ENCODE measurements around the gene CEND1.
"Not testable (repeated sequence)": the region's sequence is repeated elsewhere in the genome, so short reads cannot be mapped to it uniquely, and the experiment has no call there.

Gene CEND1

DNA sequence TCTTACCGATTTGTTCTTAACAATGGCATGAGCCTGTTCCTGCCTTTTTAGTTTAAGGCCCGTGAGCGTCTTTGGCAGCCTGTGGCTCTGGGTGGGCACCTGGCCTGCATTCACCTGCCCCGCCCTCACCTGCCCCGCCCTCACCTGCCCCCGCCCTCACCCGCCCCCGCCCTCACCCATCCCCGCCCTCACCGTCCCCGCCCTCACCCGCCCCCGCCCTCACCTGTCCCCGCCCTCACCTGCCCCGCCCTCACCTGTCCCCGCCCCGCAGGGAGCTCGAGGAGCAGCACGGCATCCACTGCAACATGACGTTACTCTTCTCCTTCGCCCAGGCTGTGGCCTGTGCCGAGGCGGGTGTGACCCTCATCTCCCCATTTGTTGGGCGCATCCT lies 26.8 kb downstream of the CEND1 start:
- DNase-seq: no peak

DNA sequence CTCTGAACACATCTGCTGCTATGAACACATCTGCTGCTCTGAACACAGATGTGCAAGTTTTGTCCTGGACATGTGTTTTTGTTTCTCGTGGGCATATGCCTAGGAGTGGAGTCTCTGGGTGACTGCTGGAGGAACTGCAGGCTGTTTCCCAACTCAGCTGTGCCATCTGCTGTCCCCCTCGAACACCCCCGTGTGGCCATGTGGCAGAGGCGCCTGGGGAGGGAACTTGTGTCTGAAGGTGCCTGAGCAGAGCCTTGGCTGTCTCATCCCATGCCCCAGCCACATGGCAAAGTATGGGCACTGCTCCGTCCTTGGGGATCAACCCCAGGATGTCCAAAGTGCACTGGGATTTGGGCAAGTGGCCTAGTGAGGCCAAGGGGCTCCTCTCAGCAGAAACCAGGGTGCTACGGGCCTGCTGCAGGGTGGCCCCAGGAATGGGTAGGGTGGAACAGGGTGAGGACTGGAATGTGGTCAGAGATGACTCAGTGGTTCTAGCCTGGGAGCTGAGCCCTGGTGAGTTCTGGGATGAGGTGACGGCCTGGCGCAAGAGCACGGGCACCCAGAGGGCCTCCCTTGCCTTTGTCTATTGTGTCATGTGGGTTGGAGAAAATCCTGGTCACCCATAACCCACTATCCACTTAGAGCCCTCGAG lies 27.3 kb downstream of the CEND1 start:
- no peak for DNase-seq

DNA sequence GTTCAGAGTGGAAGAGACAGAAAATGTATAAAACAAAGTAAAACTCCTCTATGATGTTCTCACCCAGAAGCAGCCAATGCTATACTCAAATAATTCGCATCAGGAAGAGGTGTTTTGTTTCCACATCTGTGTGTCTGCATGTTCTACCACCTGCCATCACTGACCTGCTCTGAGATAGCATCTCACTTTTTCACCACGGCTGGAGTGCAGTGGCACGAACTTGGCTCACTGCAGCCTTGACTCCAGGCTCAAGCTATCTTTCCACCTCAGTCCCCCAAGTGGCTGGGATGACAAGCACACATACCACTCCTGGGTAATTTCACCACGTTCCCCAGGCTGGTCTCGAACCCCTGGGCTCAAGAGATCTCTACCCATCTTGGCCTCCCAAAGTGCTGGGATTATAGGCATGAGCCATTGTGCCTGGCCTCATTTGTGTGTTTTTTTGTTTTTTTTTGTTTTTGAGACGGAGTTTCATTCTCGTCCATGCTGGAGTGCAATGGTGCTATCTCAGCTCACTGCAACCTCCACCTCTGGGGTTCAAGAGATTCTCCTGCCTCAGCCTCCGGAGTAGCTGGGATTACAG lies 28.3 kb downstream of the CEND1 start:
- DNase-seq: no peak

DNA sequence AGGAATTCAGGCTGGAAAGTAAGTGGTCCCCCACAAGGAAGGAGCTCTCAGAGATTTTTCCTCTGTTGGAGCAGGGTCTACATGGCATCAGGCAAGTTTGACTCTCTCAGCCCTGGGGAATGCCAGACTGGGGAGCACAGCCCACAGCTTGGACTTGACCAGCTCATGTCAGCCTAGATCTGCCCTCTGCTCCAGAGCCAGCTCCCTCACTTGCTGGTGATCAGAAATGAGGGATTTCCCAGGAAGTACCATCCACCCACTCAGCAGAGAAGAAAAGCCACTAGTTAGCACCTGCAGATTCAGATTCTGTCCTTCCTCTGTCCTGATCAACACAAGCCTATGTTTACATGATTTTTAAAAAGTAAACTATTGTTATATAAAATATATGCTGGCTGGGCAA lies 29.7 kb downstream of the CEND1 start:
- DNase-seq: no peak

DNA sequence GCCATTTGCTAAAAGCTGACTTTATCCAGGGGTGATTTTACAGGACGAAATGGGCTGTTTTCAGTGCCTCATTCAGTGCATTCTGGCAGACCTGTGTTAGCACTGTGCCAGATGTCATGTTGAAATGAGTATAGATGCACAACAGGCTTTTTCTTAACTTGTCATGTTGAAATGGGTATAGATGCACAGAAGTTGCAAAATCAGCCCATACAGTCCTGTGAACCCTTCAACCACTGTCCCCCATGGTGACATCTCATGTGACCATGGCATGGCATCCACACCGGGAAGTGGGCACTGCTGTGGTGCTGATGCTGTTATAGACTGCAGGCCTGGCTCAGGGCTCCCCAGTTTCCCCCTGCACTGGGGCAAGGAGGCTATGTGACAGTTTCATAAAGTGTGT lies 40.2 kb downstream of the CEND1 start:
- DNase-seq: no peak

DNA sequence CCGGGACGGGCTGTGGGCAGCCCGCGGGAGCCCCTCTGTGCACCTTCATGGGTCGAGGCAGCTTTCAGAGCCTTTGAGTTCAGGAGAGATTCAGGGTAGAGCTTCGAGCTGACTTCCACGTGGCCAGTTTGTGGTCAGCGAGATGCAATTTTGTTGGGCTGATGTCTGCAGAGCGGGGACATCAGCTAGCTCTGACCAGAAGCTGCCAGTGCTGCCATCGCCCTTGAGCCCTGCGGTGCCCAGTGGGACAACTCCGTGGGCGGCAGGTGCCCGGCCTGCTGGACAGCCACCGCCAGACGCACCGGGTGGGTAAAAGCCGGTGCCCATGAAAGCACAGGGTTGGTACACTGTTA lies 41.9 kb downstream of the CEND1 start:
- no peak for DNase-seq

DNA sequence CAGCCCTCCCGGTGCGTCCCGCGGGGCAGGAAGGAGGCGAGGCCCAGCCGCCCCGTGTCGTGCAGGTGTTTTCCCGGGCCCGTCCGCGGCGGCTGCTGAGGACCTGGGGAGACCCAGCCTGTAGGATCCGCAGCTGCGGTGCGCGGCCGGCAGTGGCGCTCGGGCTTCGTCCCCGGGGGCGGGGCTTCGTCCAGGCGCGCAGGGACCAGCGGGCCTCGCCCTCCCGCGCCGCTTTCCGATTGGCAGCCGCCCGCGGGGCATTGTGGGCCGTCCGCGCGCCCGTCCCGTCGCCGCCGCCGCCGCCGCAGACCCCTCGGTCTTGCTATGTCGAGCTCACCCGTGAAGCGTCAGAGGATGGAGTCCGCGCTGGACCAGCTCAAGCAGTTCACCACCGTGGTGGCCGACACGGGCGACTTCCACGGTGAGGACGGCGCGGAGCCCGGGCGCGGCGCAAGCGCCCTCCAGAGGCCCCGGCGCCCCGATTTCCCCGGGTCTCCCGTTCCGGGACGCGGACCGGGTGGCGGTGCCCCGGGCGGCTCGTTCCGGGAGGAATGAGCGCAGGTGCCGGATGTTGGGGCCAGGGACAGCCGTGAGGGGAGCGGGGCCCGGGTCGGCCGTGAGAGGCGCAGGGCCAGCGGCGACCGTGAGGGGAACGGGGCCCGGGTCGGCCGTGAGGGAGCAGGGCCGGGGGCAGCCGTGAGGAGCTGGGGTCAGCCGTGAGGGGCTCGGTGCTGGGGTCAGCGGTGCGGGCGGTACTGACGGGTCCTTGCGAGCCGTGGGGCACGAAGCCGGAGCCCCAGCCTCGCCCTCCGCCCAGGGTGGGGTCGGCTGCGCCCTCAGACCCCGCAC lies 42.5 kb downstream of the CEND1 start, which contains the start of gene TALDO1:
TSS of gene TALDO1 (plus strand) at position 307 of the 849 bp plus-strand sequence. CDS start at position 325, 18 bp downstream.
- peak; percentile 61 for DNase-seq

DNA sequence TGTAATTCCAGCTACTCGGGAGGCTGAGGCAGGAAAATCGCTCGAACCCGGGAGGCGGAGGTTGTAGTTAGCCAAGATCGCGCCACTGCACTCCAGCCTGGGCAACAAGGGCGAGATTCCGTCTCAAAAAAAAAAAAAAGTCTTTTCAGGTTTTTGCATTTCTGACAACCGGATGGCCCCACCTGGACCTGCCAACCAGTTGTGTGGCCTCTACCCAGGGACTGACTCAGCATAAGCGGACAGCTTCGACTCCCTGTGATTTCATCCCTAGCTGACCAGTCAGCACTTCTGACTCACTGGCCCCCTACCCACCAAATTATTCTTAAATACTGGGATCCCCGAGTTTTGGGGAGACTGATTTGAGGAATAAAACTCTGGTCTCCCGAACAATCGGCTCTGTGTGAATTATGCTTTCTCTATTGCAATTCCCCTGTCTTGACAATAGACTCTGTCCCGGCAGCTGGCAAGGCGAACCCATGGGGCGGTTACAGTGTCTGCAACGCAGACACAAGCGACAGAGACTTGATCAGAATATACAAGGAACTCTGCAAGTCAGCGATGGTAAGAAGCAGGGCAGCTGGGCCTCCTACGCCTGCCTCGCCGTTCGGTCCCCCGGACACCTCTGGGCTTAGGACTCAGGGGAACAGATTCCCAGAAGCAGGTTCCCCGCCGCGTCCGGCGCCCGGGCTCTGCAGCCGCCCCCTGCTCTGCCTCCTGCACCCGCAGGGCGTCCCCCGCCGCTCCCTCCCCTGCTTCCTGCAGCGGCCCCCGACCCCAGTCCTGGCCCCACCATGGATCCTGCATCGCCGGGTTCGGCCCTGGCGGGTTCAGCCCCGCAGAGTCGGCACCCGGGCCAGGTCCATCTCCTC lies 43.4 kb downstream of the CEND1 start:
- no peak for DNase-seq

DNA sequence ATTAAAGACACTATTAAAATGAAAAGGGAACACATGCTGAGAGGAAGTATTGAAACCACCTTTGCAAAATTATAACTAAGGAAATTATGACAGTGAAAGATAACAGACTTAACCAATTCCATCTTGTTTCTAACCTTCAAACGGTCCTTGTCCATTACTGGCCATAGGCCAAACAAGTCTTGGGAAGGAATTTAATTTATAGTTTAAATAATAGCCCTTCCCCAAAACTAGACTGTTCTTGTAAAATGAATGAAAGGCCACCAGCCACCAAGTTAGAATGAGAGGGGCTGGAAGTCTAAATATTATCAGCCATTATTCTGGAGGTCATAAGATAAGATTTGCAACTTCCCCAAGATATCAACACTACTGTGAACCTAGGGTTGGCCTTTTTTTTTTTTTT lies 44.5 kb downstream of the CEND1 start:
- DNase-seq: no peak

DNA sequence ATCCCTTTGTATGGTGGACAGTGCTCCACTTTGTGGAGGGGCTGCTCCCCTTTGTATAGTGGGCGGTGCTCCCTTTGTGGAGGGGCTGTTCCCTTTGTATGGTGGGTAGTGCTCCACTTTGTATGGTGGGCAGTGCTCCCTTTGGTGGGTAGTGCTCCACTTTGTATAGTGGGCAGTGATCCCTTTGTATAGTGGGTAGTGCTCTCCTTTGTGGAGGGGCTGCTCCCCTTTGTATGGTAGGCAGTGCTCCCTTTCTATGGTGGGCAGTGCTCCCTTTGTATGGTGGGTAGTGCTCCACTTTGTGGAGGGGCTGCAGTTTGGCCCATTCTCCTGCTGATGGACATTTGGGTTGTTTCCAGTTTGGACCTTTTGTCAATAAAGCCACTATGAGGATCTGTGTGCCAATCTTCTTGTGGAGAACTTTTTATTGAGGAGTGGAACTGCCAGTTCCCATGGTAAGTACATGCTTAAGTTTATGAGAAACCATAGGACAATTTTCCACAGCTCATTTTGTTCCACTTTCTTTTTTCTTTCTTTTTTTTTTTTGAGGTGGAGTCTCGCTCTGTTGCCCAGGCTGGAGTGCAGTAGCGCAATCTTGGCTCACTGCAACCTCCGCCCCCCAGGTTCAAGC lies 47.2 kb downstream of the CEND1 start:
- DNase-seq: no peak

DNA sequence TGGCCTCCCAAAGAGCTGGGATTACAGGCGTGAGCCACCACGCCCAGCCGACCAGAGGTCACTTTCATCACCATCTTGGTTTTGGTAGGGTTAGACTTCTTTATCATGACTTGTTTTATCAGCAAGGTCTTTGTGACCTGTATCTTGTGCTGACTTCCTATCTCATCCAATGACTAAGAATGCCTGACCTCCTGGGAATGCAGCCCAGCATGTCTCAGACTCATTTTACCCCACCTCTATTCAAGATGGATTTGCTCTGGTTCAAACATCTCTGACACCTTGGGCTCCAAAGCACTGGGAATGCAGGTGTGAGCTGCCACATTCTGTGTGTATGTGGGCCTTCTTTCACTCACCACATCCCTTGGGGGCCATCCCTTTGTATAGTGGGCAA lies 47.7 kb downstream of the CEND1 start:
- DNase-seq: no peak

DNA sequence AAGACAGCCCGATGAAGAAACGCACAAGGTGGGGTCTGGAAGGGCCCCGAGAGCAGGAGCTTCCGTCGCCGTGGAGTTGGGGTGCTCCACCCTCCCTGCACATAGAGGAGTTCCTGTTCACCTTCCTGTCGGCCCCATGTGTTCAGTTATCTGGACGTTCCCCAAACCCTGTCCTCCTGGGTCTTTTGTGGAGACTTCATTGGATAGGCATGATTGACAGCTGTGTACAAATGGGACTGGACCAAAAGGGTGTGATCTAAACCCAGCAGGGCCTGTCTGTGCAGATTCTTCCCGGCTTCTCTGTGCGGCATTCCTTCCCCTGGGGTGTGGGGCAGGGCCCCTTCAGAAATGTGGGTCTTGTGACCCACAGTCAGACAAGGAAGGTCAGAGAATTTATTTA lies 52.0 kb downstream of the CEND1 start:
- not testable (repeated sequence) for DNase-seq

DNA sequence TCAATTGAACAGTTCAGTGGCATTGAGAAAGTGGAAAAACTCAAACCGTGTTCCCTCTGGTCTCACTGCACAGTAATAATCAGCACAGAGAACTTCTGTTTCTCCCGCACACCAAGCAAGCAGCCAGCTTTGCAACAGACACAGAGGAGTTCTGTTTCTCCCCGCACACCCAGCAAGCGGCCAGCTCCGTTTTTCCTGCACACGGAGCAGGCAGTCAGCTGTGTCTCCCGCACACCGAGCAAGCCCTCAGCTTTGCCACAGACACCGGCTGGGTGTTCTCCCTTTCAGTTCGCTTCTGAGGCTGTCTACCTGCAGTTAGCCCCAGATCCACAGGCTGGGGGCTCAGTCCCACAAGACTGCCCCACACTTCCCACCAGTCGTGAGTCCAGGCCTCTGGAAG lies 52.5 kb downstream of the CEND1 start:
- no peak for DNase-seq
